Testis (tissue), 3 donors: Measurements from ENCODE around the gene ATP6V1B1. TPM values are rescaled to one million over a fixed set of nuclear protein-coding genes. Genes with fewer than 3 reads are reported as not detected.

Experiments used
- DNase-seq: peaks from one replicate; pipeline ENCODE4 v3.0.0-alpha.2; 2019
- H3K27ac ChIP-seq, 2 donors: fragments of 200-600 bp; sonication (generic); one replicate each; pipeline ENCODE4 v1.5.1; 2019
- H3K27me3 ChIP-seq: fragments of 200-600 bp; sonication (generic); one replicate; pipeline ENCODE4 v1.5.1; 2019
- H3K36me3 ChIP-seq: fragments of 200-600 bp; sonication (generic); one replicate; pipeline ENCODE4 v1.5.1; 2017; ENCODE audit warnings: low read depth; ENCODE audit errors: missing control alignments
- H3K4me1 ChIP-seq: fragments of 200-600 bp; sonication (generic); one replicate; pipeline ENCODE4 v1.5.1; 2019
- H3K4me3 ChIP-seq, 2 donors: fragments of 200-600 bp; sonication (generic); one replicate each; pipeline ENCODE4 v1.5.1; 2017 to 2019
- H3K9me3 ChIP-seq: fragments of 200-600 bp; sonication (generic); one replicate; pipeline ENCODE4 v1.5.1; 2017
- CTCF ChIP-seq, 3 experiments: fragments of 450-650 bp in 2 of 3; fragments of 200-600 bp in 1 of 3; sonication (generic) in 1 of 3; IDR thresholded peaks; one replicate each; pipeline ENCODE4 v1.5.1; 2016 to 2019; ENCODE audit warnings: antibody characterized with exemption in 3 of 3, mild to moderate bottlenecking in 2 of 3, moderate library complexity in 1 of 3
- POLR2A ChIP-seq: fragments of 450-650 bp; IDR thresholded peaks from one replicate; pipeline ENCODE4 v1.6.1; 2017; ENCODE audit warnings: antibody characterized with exemption, mild to moderate bottlenecking, moderate library complexity
- WGBS, 2 donors: methylation state at CpG; one replicate each; pipeline ENCODE4 v1.1.5; 2018; 5-methylcytosine and 5-hydroxymethylcytosine counted together
- intact Hi-C: fragments of 100-400 bp; cut with DNase I; formaldehyde crosslinking; loops from one replicate; pipeline ENCODE4 v1.15.1; 2023; ENCODE audit warnings: low total_unique reads
- polyA plus RNA-seq: library from polyadenylated mRNA; stranded (reverse); fragments of 350-450 nt; fragmentation: Illumina TruSeq; extraction: RNeasy Lipid Tissue Mini Kit (QIAGEN cat#74804); gene quantifications from one replicate; pipeline ENCODE4 v1.2.3, GENCODE V29; 2014; ENCODE audit warnings: low read depth, low replicate concordance; ENCODE audit not compliant: insufficient read depth
- total RNA-seq, 2 donors: library from RNA; depleted of rRNA; stranded (reverse); fragments of >200 nt; gene quantifications; one replicate each; pipeline ENCODE4 v1.2.3, GENCODE V29; 2016

The ATP6V1B1 gene
- total and polyA plus RNA-seq, 3 donors from 2014 or later: 1.7 to 2.9 TPM; not detected in 1

- intact Hi-C loops: no loop called here
Observed at GRCh38 chr2:70898363-70899240, 37.1 kb upstream of the ATP6V1B1 start.

GRCh38 chr2:70901227-70902066 is 34.3 kb upstream of the ATP6V1B1 start:
- 2 to 9% methylated on average over 32 to 79 of the region's 79 CpGs for WGBS, 2 donors
- H3K27ac ChIP-seq: no peak overlapping the region

More at GRCh38 chr2:70898363-70899240, 37.1 kb upstream of the ATP6V1B1 start:
- TF ChIP-seq CTCF (IDR thresholded peaks at IDR 0.05) (no peak), POLR2A (no peak)
- Histone ChIP-seq H3K4me1 (peaks cover 15% of the 10 kb centered on the region), H3K36me3 (no peaks in the 10 kb centered on the region), H3K27me3 (no peaks in the 10 kb centered on the region), H3K9me3 (no peaks in the 10 kb centered on the region), H3K4me3 (no peak overlapping the region), H3K27ac (no peak overlapping the region)
- DNase-seq: no peak
- WGBS, 2 donors: 14 to 18% methylated on average over 16 of the region's 16 CpGs

GRCh38 chr2:70902067-70902442 is 33.6 kb upstream of the ATP6V1B1 start:
- no peak for DNase-seq
- Histone ChIP-seq H3K4me1 (peaks cover 15% of the 10 kb centered on the region), H3K27ac (no peak overlapping the region), H3K27me3 (no peaks in the 10 kb centered on the region), H3K9me3 (no peaks in the 10 kb centered on the region), H3K36me3 (no peaks in the 10 kb centered on the region), H3K4me3 (no peak overlapping the region)
- 19 to 49% methylated on average over 2 to 5 of the region's 5 CpGs for WGBS, 2 donors
- intact Hi-C loops: no loop called here
- no peak for TF ChIP-seq POLR2A
- no peak for TF ChIP-seq CTCF (IDR thresholded peaks at IDR 0.05)

More at GRCh38 chr2:70901227-70902066, 34.3 kb upstream of the ATP6V1B1 start:
- TF ChIP-seq CTCF (IDR thresholded peaks at IDR 0.05) (no peak), POLR2A (no peak)
- peak overlapping the region; percentile 40 to 42 for H3K4me3 ChIP-seq
- H3K27me3 ChIP-seq: no peaks in the 10 kb centered on the region
- no peak for DNase-seq
- H3K9me3 ChIP-seq: no peaks in the 10 kb centered on the region
- intact Hi-C loops: no loop called here
- peaks cover 15% of the 10 kb centered on the region for H3K4me1 ChIP-seq
- no peaks in the 10 kb centered on the region for H3K36me3 ChIP-seq

- WGBS, 2 donors: 48 to 97% methylated on average over 2 of the region's 2 CpGs
- TF ChIP-seq POLR2A: no peak
- no peak for TF ChIP-seq CTCF (IDR thresholded peaks at IDR 0.05)
- no peak for DNase-seq
- no peak overlapping the region for H3K27ac ChIP-seq
- intact Hi-C loops: no loop called here
- H3K4me3 ChIP-seq: no peak overlapping the region
- no peaks in the 10 kb centered on the region for H3K27me3 ChIP-seq
- H3K36me3 ChIP-seq: no peaks in the 10 kb centered on the region
- no peaks in the 10 kb centered on the region for H3K9me3 ChIP-seq
- H3K4me1 ChIP-seq: peaks cover 20% of the 10 kb centered on the region
Observed at GRCh38 chr2:70902579-70902978, 33.1 kb upstream of the ATP6V1B1 start.
